ENCODE results near the gene SAMD11.

- TF ChIP-seq EP300 (IDR thresholded peaks at IDR 0.05; ENCODE audit: borderline replicate concordance in 1 of 2, low read depth in 2 of 2, low read length in 2 of 2) (no peak), POLR2A (IDR thresholded peaks at IDR 0.05; ENCODE audit: control extremely low read depth in 1 of 2, low read depth in 2 of 2, low read length in 2 of 2) (no peak), CTCF (IDR thresholded peaks at IDR 0.05; ENCODE audit: control extremely low read depth in 1 of 3, insufficient read depth in 1 of 3, low read depth in 1 of 3, low read length in 3 of 3) (no peak), SIN3A (conservative IDR thresholded peaks at IDR 0.05 in 1 of 2, IDR thresholded peaks at IDR 0.05 in 1 of 2; ENCODE audit: low read depth in 1 of 2, low read length in 2 of 2) (no peak), FOSL1 (IDR thresholded peaks at IDR 0.05; ENCODE audit: insufficient read depth, low read depth, low read length) (no peak)
Observed at GRCh38 chr1:960363-961131, 36.8 kb downstream of the SAMD11 start, which contains the start of gene KLHL17.
